ENCODE measurements around the gene WIZ.
A peak's percentile ranks its signal among the peaks of the same experiment; 100 is the strongest.

Gene WIZ

GRCh38 chr19:15443325-15443724 is 6.4 kb downstream of the WIZ start:
- no peak for DNase-seq

- DNase-seq, result no peak
Measured at GRCh38 chr19:15442142-15442920, 7.4 kb downstream of the WIZ start.

- DNase-seq, result no peak
Measured at GRCh38 chr19:15441317-15441716, 8.4 kb downstream of the WIZ start.

GRCh38 chr19:15439821-15440641 is 9.7 kb downstream of the WIZ start:
- no peak for DNase-seq

- DNase-seq, result no peak
Measured at GRCh38 chr19:15439078-15439799, 10.5 kb downstream of the WIZ start.

GRCh38 chr19:15438577-15438976 is 11.2 kb downstream of the WIZ start:
- DNase-seq, result no peak

- DNase-seq, result no peak
Measured at GRCh38 chr19:15438124-15438496, 11.6 kb downstream of the WIZ start.

- no peak for DNase-seq
Measured at GRCh38 chr19:15437355-15438123, 12.2 kb downstream of the WIZ start.

GRCh38 chr19:15436826-15437110 is 13.0 kb downstream of the WIZ start:
- DNase-seq, result no peak

GRCh38 chr19:15436012-15436825 is 13.5 kb downstream of the WIZ start:
- DNase-seq, result no peak

GRCh38 chr19:15433519-15434069 is 16.2 kb downstream of the WIZ start:
- DNase-seq, result no peak

- DNase-seq, result peak; percentile 86
Measured at GRCh38 chr19:15432629-15433518, 16.9 kb downstream of the WIZ start.

- no peak for DNase-seq
Measured at GRCh38 chr19:15432018-15432494, 17.7 kb downstream of the WIZ start.

GRCh38 chr19:15431396-15432017 is 18.2 kb downstream of the WIZ start:
- no peak for DNase-seq

- no peak for DNase-seq
Measured at GRCh38 chr19:15430526-15431120, 19.1 kb downstream of the WIZ start.

GRCh38 chr19:15429825-15430467 is 19.8 kb downstream of the WIZ start:
- no peak for DNase-seq

GRCh38 chr19:15428956-15429824 is 20.6 kb downstream of the WIZ start:
- no peak for DNase-seq

GRCh38 chr19:15427991-15428471 is 21.7 kb downstream of the WIZ start:
- DNase-seq, result no peak

Measured in NCI-H1105 treated with DMSO at 0.1 percent for 48 hours (cell line).